Measurements from ENCODE around the gene HIF1AN.

Gene HIF1AN

GRCh38 chr10:100535715-100536353 is at the start of gene HIF1AN:
Gene HIF1AN, plus strand, starts transcription at chr10:100535943. Its CDS starts 16 bp downstream, at chr10:100535959.
- DNase-seq (ENCODE audit: low read depth) = peak; percentile 81

GRCh38 chr10:100487529-100487928 is 48.2 kb upstream of the HIF1AN start:
- DNase-seq (ENCODE audit: low read depth) = no peak

- DNase-seq (ENCODE audit: low read depth) = no peak
Measured at GRCh38 chr10:100489396-100489795, 46.3 kb upstream of the HIF1AN start.

GRCh38 chr10:100490531-100490930 is 45.2 kb upstream of the HIF1AN start:
- DNase-seq (ENCODE audit: low read depth) = no peak

- no peak for DNase-seq (ENCODE audit: low read depth)
Measured at GRCh38 chr10:100496567-100496966, 39.2 kb upstream of the HIF1AN start.

- no peak for DNase-seq (ENCODE audit: low read depth)
Measured at GRCh38 chr10:100498059-100498458, 37.7 kb upstream of the HIF1AN start.

GRCh38 chr10:100501423-100501822 is 34.3 kb upstream of the HIF1AN start:
- no peak for DNase-seq (ENCODE audit: low read depth)

- no peak for DNase-seq (ENCODE audit: low read depth)
Measured at GRCh38 chr10:100502926-100503494, 32.7 kb upstream of the HIF1AN start.

GRCh38 chr10:100504096-100504495 is 31.6 kb upstream of the HIF1AN start:
- DNase-seq (ENCODE audit: low read depth) = no peak

- DNase-seq (ENCODE audit: low read depth) = no peak
Measured at GRCh38 chr10:100505164-100505563, 30.6 kb upstream of the HIF1AN start.

- DNase-seq (ENCODE audit: low read depth) = no peak
Measured at GRCh38 chr10:100506596-100507356, 29.0 kb upstream of the HIF1AN start.

- DNase-seq (ENCODE audit: low read depth) = no peak
Measured at GRCh38 chr10:100507357-100507732, 28.4 kb upstream of the HIF1AN start.

- DNase-seq (ENCODE audit: low read depth) = no peak
Measured at GRCh38 chr10:100508266-100508665, 27.5 kb upstream of the HIF1AN start.

- DNase-seq (ENCODE audit: low read depth) = no peak
Measured at GRCh38 chr10:100508691-100509150, 27.0 kb upstream of the HIF1AN start.

GRCh38 chr10:100509241-100509840 is 26.4 kb upstream of the HIF1AN start:
- no peak for DNase-seq (ENCODE audit: low read depth)

GRCh38 chr10:100510533-100511308 is 25.0 kb upstream of the HIF1AN start:
- peak; percentile 59 for DNase-seq (ENCODE audit: low read depth)

GRCh38 chr10:100515612-100516011 is 20.1 kb upstream of the HIF1AN start:
- DNase-seq (ENCODE audit: low read depth) = no peak

- no peak for DNase-seq (ENCODE audit: low read depth)
Measured at GRCh38 chr10:100516847-100517246, 18.9 kb upstream of the HIF1AN start.

- DNase-seq (ENCODE audit: low read depth) = peak; percentile 12
Measured at GRCh38 chr10:100518761-100519241, 16.9 kb upstream of the HIF1AN start.

GRCh38 chr10:100519311-100520051 is 16.3 kb upstream of the HIF1AN start, which contains the start of gene SEC31B:
Gene SEC31B, minus strand, starts transcription at chr10:100519861. Its CDS starts 2,909 bp downstream, at chr10:100516952.
- DNase-seq (ENCODE audit: low read depth) = no peak

- no peak for DNase-seq (ENCODE audit: low read depth)
Measured at GRCh38 chr10:100520811-100521210, 14.9 kb upstream of the HIF1AN start.

All from T-helper 22 cell (primary cell).